Motor neuron (in vitro differentiated cells): Measurements from ENCODE around the gene EPB41L3. TPM values are rescaled to one million over a fixed set of nuclear protein-coding genes. Genes with fewer than 3 reads are reported as not detected.

Experiments
- ATAC-seq, 8 experiments: fragments of 200-7000 bp; cut with Tn5 transposase; replicated peaks in 6 of 8; 2 replicates each; pipeline ENCODE4 v1.8.0; 2021; ENCODE audit warnings: mild to moderate bottlenecking in 8 of 8, moderate library complexity in 8 of 8
- H3K27ac ChIP-seq, 2 donors: fragments of 250-450 bp; sonication (Bioruptor Pico); 2 replicates each; pipeline ENCODE4 v1.9.0; 2021; ENCODE audit warnings: antibody characterized with exemption in 2 of 2, mild to moderate bottlenecking in 2 of 2, moderate library complexity in 1 of 2
- H3K4me1 ChIP-seq, 2 donors: fragments of 250-450 bp; sonication (Bioruptor Pico); replicated peaks in 1 of 2; 2 replicates each; pipeline ENCODE4 v1.6.1; 2021; ENCODE audit warnings: antibody characterized with exemption in 2 of 2, mild to moderate bottlenecking in 2 of 2, moderate library complexity in 1 of 2
- H3K4me3 ChIP-seq, 5 donors: fragments of 250-450 bp; sonication (Bioruptor Pico); 2 replicates each; pipeline ENCODE4 v1.9.0; 2021; ENCODE audit warnings: antibody characterized with exemption in 5 of 5, mild to moderate bottlenecking in 5 of 5, moderate library complexity in 4 of 5
- WGBS, 10 experiments: fragments of 450-650 bp; shearing (Covaris generic); methylation state at CpG; one replicate each; pipeline ENCODE4 v1.0.0; 2022; 5-methylcytosine and 5-hydroxymethylcytosine counted together
- in situ Hi-C, 9 experiments: fragments of 400-800 bp; cut with MboI; loops; one replicate each; pipeline ENCODE4 v1.15.0; 2021; ENCODE audit warnings: low sequenced_read_pairs in 9 of 9, low pct_unique_long_range_greater_than_20kb in 2 of 9; ENCODE audit not compliant: unreplicated experiment in 9 of 9
- total RNA-seq, 8 experiments: library from RNA; unstranded; fragments of 300-600 nt; gene quantifications; 2 replicates each; pipeline versions ENCODE4 v1.2.3 to v1.2.4, GENCODE V29; 2022

Gene EPB41L3
- total RNA-seq, 8 experiments from 2014 or later: 1.2 to 145 (median 25.9) TPM

DNA sequence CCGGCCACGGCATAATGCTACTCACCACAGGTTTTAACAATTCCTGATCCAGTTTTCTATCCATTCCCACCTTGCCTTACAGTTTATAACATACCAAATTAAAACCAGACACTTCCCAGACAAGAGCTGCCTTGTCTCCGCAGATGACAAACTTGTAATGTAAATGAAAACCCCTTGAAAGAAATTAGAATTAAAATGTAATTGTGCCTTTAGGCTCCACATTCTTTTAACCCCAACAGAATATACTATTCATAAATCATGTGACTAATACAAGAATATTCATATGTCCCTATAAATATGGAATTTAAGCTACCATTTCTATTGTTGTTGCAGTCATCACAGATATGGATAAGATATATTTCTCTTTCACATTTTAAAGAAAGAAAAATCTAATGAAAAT, 178.4 kb downstream of the EPB41L3 start:
- Histone ChIP-seq H3K4me1 (no peaks in the 10 kb centered on the region), H3K27ac (no peak overlapping the region), H3K4me3 (no peak overlapping the region)
- in situ Hi-C loops: no loop called here
- ATAC-seq: peak in 1 of 8 experiments; percentile 78
- WGBS, 10 experiments: 0 to 91% (median 55%) methylated on average over 1 to 3 of the region's 3 CpGs; no CpG with 5 or more reads in 2 of the 10 experiments

GRCh38 chr18:5350636-5351035, 193.2 kb downstream of the EPB41L3 start:
- in situ Hi-C loops: no loop called here
- no peak for ATAC-seq
- Histone ChIP-seq H3K4me1 (no peaks in the 10 kb centered on the region), H3K4me3 (no peak overlapping the region), H3K27ac (no peak overlapping the region)
- 10 to 100% (median 81%) methylated on average over 1 to 2 of the region's 2 CpGs; no CpG with 5 or more reads in 2 of the 10 experiments for WGBS, 10 experiments

Other genes starting within 250 kb of the EPB41L3 start
- gene ZBTB14, start 248.3 kb downstream of the EPB41L3 start, total RNA-seq: 10 to 100 TPM in 6 of 8 experiments, 1 to 10 TPM in 2; 5.2 to 20.5 (median 16.5) TPM